Astrocyte (in vitro differentiated cells and primary cell): ENCODE results near the gene PIAS2.

Experiments used
- CTCF ChIP-seq: IDR thresholded peaks from 2 replicates; pipeline ENCODE4 v1.5.1; 2011; ENCODE audit warnings: low read depth, mild to moderate bottlenecking, inconsistent platforms, low read length, moderate library complexity; ENCODE audit not compliant: insufficient read depth
- EZH2 ChIP-seq: IDR thresholded peaks from 2 replicates; pipeline ENCODE4 v1.6.1; 2012; ENCODE audit warnings: mild to moderate bottlenecking, low read length, inconsistent platforms; ENCODE audit not compliant: insufficient read depth

GRCh38 chr18:46767217-46767616, 150.1 kb downstream of the PIAS2 start:
- TF ChIP-seq EZH2 = no peak
- no peak for TF ChIP-seq CTCF
